Prostate gland (tissue), 2 donors: Measurements from ENCODE around the gene IL1RAPL1.

Experiments used
- POLR2A ChIP-seq: fragments of 450-650 bp; IDR thresholded peaks from one replicate; pipeline ENCODE4 v1.6.1; 2016; ENCODE audit warnings: antibody characterized with exemption, mild to moderate bottlenecking
- POLR2AphosphoS5 ChIP-seq: sonication (generic); formaldehyde crosslinking; IDR thresholded peaks from one replicate; pipeline ENCODE4 v1.6.1; 2017; ENCODE audit warnings: antibody characterized with exemption
- TF ChIP-seq, protein P1 (sequence below), 4 experiments: fragments of 200-600 bp in 2 of 4; fragments of 450-650 bp in 2 of 4; sonication (generic) in 2 of 4; IDR thresholded peaks; 1 replicate in 3 of 4; 2 replicates in 1 of 4; pipeline ENCODE4 v1.5.1; 2016 to 2019; ENCODE audit warnings: antibody characterized with exemption in 4 of 4, mild to moderate bottlenecking in 2 of 4, moderate library complexity in 2 of 4

- TF ChIP-seq POLR2AphosphoS5 (no peak), POLR2A (no peak)
- TF ChIP-seq, protein P1, sequence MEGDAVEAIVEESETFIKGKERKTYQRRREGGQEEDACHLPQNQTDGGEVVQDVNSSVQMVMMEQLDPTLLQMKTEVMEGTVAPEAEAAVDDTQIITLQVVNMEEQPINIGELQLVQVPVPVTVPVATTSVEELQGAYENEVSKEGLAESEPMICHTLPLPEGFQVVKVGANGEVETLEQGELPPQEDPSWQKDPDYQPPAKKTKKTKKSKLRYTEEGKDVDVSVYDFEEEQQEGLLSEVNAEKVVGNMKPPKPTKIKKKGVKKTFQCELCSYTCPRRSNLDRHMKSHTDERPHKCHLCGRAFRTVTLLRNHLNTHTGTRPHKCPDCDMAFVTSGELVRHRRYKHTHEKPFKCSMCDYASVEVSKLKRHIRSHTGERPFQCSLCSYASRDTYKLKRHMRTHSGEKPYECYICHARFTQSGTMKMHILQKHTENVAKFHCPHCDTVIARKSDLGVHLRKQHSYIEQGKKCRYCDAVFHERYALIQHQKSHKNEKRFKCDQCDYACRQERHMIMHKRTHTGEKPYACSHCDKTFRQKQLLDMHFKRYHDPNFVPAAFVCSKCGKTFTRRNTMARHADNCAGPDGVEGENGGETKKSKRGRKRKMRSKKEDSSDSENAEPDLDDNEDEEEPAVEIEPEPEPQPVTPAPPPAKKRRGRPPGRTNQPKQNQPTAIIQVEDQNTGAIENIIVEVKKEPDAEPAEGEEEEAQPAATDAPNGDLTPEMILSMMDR (IDR thresholded peaks at IDR 0.05), result no peak
These were observed at the start of gene IL1RAPL1 for GRCh38 chrX:28586981-28587551.
